Stimulated activated CD8-positive, alpha-beta memory T cell treated with anti-CD3 and anti-CD28 coated beads, Interleukin-12 subunit alpha, Interleukin-12 subunit beta, amount 100 ng/mL, for 24 hours (primary cell): ENCODE measurements around the gene NPIPB2.

Source experiments
- DNase-seq: peaks from one replicate; pipeline ENCODE4 v3.0.0-alpha.2; 2020; ENCODE audit errors: extremely low read depth

Gene NPIPB2

DNA sequence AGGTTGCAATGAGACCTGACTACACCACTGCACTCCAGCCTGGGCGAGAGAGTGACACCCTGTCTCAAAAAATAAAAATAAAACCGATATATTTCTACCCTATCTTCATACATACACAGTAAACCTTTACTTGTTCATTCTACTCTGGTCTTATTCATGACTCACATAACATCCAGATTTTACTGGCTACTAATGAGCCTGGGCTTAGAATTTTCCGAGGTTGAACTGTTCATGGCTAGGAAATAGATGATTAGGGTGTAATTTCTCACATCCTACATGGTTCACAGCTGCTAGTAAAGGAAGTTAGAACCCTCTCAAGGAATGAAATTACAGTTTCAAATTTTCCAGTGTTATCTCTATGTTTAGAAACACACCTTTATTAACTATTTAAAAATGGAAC, 40.8 kb downstream of the NPIPB2 start:
- no peak for DNase-seq

GRCh38 chr16:11896486-11897176, 45.2 kb downstream of the NPIPB2 start:
- no peak for DNase-seq

DNA sequence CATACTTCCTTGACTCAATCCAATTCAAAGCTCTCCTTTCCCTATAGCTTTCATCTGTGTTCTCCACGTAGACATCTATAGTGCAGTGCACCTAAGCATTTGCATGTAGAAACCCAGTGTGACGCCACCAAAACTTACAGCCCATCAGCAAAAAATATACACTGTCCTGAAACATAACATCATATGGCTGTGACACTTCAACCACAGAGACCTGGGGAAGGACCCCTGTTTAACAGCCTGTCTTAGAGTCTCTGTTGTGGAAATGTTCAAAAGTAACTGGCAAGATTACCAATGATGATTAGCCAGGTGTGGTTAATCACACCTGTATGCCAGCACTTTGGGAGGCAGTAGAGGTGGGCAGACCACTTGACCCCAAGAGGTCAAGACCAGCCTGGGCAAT, 48.3 kb downstream of the NPIPB2 start:
- DNase-seq: no peak

DNA sequence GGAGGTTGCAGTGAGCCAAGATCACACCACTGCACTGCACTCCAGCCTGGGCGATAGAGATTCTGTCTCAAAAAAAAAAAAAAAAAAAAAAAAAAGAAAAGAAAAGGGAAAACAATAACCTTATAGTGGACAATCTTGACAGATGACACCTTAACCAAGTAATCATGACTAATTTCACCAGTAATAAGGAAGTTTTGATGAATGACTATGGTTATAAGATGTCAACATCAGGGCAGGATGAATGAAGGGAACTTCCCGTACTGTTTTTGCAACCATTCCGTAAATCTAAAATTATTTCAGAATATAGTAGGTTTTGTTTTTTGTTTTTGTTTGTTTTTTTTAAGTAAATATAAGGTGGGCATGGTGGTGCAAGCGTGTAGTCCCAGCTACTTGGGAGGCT, 49.1 kb downstream of the NPIPB2 start:
- no peak for DNase-seq

DNA sequence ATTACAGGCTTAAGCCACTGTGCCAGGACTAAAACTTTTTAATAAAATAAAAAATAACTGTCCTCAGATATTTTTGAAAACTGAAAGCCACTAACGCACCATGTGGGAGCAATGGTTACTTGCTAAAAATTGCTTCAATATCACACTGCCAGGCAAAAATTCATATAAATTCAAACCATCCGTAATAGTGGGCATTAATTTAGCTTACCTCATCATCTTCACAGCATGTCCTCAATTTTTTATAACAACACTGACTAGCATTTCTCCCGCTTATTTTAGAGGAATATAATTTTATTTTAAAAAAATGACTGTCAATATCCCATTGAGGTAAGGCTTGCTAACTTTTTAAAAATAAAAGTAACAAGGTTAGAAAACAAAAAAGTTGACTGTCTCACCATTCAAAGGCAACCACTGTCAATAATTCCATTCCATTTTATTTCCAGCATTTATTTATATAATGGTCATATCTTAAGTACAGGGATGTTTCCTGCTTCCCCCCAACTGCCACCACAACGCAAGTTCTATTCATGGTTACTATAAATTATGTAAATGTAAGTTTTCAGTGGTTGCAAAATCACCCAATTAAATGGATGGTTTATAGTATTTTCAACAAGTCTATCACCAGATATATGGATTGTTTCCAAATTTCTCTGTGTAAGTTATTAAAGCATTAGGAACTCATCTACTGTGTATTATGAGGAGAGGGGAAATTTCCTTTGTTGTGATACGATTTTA, 51.4 kb downstream of the NPIPB2 start:
- no peak for DNase-seq

DNA sequence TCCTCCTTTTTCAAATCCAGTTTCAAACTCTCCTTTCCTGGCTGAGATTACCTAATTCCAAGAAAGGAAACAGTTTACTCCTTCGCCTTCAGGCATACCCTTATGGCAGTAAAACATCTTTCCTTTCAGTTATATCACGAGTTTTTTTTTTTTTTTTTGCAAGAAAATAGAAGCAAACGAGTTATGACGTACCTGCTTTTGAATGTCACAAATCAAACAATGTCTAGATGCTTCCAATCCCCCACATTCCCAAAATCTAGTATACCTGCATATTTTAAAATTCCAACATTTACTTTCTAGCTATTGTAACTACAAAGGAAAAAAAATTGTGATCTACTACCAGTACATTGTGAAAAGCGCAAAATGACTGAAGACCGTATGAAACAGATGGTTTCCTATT, 55.0 kb downstream of the NPIPB2 start:
- DNase-seq: no peak

DNA sequence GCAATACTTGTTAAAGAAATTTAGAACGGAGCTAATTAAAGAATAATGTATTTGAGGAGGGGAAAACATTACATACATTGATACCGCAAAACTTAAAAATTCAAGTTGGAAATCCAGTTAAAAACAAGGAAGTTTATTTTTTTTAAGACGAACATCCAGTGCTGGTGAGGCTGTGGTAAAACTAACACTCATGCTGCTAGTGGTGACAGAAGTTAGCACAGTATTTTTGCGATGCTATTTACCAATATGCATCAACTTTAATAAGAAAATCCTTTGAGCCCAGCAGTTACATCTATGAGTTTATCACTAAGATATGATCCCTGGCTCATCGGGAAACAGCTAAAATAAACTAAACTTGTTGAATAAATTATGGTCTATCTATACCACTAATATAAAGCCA, 57.8 kb downstream of the NPIPB2 start:
- DNase-seq: no peak

DNA sequence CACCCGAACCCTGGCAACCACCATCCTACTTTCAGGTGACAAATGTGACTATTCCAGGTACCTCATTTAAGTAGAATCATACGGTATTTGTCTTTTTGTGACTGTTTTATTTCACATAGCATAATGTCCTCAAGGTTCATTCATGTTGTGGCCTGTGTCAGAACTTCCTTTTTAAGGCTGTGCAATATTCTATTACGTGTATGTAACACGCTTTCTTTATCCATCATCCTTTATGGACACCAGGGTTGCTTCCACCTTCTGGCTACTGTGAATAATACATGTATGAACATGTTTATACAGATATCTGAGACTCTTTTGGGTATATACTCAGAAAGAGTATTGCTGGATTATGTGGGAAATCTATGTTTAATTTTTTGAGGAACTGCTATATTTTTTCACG, 61.8 kb downstream of the NPIPB2 start:
- no peak for DNase-seq

GRCh38 chr16:11877374-11877773, 64.5 kb downstream of the NPIPB2 start:
- no peak for DNase-seq
